HG03139 (cell line): Measurements from ENCODE around the gene YARS1.

Source experiments
- ATAC-seq: cut with Tn5 transposase; IDR thresholded peaks from one replicate; pipeline ENCODE4 v1.9.1; 2021; ENCODE audit not compliant: unreplicated experiment

YARS1 gene

DNA sequence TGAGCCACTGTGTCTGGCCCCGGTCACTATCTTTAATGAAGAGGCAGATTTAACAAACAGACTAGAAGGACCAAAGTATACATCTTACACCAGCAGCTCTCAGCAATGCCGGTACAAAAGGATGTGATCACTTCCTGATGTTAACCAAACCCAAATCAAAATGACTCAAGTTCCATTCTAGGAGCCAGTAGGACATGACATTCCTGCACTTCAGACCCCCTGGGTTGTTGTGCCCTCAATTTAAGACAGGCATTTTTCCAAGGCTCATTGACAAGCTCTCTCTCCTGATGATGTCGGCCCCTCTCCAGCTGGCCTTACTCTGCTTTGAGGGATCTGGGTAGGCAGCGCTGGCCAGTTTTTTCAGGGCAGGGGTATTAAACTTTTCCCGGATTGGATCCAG lies 35.1 kb downstream of the YARS1 start:
- no peak for ATAC-seq

DNA sequence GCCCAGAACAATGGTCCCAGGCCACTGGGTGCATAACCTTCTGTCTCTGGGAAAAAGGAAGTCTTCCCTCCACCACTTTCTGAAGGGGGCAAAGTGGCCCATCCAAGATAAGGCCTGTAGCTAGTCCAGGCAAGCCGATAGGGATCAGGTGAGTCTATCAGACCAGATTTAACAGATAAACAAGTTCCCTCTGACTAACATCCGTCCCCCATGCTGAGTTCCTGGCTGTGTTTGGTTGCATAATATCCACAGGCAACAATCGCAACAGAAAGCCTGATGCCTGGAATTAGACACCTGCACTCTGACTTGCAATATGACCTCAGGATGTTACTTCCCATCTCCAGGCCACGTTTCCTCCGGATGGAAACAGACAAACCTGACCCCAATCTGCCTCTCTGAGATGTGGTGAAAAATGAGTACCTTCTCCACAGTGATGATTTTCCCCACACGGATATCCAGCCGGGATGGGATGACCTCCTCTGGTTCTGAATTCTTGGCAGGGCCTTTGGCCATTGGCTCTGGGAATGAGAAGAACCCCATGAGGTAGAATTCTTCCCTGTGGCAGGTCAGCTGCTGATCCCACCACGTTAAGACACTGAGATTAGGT lies 36.4 kb downstream of the YARS1 start:
- ATAC-seq = no peak

DNA sequence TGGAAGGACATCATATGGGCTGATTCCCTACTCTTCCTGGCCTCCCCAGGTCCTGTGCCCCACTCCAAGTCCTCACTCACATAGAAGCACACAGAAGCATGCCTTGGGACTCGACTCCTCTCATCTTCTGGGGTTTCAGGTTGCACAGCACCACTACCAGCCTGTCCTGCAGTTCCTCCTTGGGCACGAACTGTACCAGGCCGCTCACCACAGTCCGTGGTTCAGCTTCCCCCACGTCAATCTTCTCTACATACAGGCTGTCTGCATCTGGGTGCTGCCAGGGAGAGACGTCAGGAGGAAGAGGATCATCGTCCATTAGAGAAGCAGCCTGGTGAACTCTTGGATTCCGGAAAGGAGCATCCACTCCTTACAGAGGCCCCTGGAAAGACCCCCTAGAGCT lies 37.2 kb downstream of the YARS1 start:
- no peak for ATAC-seq

DNA sequence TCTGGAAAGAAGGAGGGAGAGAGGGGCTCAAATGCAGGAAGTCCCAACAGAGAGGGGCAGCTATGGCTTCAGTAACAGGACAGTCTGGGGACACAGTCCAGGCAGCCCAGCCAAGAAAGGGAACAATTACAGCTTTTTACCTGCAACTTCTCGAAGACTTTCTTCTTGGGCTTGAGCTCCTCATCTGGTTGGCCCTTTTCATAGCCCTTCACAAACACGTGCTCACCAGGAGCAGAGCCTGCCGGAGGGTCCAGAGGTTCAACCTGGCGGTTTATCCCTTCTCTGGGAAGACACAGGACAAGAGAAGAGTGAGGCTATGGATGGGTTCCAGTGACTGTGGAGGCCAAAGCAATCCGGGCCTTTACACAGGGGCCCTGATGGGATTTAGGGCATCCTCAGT lies 37.9 kb downstream of the YARS1 start:
- ATAC-seq = no peak

DNA sequence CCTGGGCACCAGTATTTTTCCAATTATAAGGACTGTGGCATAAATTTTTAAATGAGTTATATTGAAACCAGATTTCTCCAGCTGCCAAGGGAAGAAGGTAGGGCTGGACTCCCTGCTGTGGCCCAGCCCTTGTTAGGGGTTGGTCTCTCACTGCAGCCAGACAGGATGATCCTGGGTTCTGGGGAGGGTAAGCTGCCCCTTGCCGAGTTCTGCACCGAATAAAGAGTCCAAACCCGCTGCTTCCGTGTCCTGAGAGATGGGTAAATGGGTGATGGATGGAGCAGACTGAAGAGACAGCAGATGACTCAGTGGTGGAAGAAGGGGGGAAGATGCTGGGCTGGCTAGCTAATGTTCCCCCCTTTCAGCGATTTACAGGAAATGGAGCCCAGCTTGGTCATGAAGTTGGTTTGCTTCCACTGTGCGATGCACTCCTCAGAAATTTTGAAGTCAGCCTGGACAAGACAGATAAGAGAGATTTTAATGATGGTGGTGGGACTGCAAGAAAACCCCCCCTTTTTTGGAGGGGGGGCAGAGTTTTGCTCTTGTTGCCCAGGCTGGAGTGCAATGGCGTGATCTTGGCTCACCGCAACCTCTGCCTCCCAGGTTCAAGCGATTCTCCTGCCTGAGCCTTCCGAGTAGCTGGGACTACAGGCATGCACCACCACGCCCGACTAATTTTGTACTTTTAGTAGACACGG lies 41.4 kb downstream of the YARS1 start:
- no peak for ATAC-seq

DNA sequence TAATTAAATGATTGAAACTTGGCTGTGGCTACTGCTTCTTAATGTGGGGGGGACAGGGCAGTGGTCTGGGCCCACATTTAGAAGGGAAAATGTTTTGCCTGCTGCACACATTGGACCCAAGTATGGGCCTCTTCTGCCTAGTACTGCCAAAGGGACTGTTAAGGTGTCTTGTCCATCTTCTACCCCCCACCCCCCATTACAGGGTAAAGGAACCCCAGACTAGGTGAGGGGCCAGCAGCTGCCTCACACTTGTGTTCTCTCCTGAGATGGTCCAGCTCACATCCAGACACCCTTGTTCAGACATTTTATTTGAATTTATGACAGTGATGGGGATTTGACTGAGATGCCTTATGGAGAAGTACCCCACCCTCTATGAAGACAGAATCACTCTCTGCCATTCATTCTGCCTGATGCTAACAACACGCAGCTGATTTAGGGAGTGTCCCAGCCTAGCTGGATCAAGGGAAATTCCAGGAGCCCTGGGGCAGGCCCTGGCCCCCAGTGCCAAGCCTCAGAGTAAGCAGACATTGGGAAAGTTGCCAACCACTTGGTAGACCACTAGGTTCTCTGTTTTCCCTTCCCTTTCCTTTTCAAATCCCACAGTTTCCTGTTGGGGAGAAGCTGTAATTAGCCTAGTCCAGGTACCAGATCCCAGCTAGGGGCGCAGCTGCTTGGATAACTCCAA lies 42.1 kb downstream of the YARS1 start:
- no peak for ATAC-seq

DNA sequence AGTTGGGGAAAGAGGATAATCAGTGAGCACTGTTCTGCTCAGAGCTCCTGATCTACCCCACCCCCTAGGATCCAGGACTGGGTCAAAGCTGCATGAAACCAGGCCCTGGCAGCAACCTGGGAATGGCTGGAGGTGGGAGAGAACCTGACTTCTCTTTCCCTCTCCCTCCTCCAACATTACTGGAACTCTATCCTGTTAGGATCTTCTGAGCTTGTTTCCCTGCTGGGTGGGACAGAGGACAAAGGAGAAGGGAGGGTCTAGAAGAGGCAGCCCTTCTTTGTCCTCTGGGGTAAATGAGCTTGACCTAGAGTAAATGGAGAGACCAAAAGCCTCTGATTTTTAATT lies 42.7 kb downstream of the YARS1 start:
- no peak for ATAC-seq

DNA sequence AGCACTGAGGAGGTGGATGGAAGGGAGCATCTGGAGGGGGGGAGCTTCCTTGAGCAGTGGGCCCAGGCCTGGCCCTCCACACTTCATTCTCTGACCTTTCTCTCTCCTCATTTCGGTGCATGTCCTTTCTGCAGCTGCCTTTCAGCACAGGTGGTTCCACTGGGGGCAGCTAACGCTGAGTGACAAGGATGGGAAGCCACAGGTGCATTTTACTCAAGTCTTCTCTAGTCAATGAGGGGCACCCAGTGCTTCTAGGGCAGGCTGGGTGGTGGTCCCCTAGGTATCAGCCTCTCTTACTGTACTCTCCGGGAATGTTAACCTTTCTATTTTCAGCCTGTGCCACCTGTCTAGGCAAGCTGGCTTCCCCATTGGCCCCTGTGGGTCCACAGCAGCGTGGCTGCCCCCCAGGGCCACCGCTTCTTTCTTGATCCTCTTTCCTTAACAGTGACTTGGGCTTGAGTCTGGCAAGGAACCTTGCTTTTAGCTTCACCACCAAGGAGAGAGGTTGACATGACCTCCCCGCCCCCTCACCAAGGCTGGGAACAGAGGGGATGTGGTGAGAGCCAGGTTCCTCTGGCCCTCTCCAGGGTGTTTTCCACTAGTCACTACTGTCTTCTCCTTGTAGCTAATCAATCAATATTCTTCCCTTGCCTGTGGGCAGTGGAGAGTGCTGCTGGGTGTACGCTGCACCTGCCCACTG lies 43.2 kb downstream of the YARS1 start:
- ATAC-seq = no peak

DNA sequence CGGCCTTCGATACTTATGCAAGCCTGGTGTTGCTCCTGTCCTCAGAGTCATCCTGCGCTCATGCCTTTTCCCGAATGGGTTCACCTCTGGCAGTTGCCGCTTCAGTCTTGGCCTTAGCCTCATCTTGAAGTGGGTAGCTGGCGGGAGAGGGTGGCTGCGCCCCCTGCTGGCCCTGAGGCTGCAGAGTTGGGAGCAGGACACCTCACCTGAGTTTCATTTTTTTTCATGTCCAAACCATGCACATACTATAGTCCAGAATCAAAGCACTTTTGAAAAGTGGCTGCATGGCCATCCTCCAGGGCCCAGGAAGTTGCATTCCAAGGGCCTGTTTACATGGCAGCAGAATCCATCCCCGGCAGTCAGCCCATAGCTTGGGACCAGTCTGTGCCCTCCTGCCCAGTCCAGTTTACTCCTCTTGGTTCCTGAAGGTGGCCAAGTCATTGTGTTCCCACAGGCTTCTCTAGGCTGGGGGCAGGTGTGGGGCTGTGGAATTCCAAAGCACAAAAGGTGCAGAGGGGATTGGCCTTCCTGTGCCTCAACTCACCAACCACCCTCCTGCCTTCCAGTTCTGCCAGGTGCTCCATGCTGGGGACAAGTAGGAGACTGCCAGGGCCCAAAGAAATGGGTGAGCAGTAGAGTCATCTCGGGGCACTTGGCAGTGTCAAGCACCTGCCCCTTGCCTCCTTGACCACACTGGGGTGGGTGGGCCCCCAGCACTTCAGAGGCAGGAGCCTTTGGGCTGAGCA lies 44.0 kb downstream of the YARS1 start:
- no peak for ATAC-seq

DNA sequence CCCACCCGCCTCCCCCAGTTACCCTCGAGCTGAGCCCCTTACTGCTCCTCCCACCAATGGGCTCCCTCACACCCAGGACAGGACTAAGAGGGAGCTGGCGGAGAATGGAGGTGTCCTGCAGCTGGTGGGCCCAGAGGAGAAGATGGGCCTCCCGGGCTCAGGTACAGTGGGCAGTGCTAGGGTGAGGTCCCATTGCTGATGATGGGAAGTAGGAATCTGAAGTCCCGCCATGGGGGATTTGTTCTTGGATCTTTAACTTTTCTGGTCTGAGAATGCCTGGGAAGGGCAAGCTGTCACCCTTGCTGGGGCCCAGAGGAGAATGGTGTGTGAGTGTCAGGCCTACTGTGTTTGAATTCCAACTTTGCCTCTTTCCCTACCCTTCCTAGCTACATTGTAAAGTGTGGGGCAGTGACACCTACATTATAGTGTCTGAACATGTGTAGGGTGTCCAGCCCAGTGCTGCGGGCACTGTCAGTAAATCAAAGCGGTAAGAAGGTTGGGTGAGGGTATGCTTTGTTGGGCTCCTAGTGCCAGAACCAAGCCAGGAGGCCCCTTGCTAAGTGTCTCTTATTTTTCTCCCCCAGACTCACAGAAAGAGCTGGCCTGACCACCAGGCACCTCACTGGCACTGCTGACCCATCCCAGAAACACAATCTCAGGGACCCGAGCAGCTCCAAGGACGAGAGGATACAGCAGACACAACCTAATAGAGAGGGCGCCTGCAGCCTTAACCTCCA lies 44.7 kb downstream of the YARS1 start:
- ATAC-seq = no peak

DNA sequence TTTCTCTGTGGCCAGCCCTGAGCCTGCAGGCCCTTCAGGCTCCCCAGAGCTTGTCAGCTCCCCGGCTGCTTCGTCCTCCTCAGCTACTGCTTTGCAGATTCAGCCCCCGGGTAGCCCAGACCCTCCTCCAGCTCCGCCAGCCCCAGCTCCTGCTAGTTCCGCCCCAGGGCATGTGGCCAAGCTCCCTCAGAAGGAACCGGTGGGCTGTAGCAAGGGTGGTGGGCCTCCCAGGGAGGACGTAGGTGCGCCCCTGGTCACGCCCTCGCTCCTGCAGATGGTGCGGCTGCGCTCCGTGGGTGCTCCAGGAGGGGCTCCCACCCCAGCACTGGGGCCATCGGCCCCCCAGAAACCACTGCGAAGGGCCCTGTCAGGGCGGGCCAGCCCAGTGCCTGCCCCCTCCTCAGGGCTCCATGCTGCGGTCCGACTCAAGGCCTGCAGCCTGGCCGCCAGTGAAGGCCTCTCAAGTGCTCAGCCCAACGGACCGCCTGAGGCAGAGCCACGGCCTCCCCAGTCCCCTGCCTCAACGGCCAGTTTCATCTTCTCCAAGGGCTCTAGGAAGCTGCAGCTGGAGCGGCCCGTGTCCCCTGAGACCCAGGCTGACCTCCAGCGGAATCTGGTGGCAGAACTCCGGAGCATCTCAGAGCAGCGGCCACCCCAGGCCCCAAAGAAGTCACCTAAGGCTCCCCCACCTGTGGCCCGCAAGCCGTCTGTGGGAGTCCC lies 45.4 kb downstream of the YARS1 start:
- ATAC-seq = no peak

DNA sequence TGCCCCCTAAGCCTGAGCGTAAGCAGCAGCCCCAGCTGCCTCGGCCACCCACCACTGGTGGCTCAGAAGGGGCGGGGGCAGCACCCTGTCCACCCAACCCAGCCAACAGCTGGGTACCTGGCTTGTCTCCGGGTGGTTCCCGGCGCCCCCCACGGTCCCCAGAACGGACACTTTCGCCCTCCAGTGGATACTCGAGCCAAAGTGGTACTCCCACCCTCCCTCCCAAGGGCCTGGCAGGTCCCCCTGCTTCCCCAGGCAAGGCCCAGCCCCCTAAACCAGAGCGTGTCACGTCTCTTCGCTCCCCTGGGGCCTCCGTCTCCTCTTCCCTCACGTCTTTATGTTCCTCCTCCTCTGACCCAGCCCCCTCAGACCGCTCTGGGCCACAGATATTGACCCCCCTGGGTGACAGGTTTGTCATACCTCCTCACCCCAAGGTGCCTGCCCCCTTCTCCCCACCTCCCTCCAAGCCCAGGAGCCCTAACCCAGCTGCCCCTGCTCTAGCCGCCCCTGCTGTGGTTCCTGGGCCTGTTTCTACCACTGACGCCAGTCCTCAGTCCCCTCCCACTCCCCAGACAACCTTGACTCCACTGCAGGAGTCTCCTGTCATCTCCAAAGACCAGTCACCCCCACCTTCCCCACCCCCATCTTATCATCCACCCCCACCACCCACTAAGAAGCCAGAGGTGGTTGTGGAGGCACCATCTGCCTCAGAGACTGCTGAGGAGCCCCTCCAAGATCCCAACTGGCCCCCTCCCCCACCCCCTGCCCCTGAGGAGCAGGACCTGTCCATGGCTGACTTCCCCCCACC lies 46.2 kb downstream of the YARS1 start:
- no peak for ATAC-seq

DNA sequence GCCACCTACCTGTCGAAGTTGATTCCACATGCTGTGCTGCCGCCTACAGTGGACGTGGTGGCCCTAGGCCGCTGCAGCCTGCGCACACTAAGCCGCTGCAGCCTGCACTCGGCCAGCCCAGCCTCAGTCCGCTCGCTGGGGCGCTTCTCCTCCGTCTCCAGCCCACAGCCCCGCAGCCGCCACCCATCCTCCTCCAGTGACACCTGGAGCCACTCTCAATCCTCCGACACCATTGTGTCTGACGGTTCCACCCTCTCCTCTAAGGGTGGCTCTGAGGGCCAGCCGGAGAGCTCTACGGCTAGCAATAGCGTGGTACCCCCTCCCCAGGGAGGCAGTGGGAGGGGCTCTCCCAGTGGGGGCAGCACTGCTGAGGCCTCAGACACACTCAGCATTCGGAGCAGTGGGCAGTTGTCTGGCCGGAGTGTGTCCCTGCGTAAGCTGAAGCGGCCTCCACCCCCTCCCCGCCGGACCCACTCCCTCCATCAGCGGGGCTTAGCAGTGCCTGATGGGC lies 46.9 kb downstream of the YARS1 start:
- ATAC-seq = no peak

DNA sequence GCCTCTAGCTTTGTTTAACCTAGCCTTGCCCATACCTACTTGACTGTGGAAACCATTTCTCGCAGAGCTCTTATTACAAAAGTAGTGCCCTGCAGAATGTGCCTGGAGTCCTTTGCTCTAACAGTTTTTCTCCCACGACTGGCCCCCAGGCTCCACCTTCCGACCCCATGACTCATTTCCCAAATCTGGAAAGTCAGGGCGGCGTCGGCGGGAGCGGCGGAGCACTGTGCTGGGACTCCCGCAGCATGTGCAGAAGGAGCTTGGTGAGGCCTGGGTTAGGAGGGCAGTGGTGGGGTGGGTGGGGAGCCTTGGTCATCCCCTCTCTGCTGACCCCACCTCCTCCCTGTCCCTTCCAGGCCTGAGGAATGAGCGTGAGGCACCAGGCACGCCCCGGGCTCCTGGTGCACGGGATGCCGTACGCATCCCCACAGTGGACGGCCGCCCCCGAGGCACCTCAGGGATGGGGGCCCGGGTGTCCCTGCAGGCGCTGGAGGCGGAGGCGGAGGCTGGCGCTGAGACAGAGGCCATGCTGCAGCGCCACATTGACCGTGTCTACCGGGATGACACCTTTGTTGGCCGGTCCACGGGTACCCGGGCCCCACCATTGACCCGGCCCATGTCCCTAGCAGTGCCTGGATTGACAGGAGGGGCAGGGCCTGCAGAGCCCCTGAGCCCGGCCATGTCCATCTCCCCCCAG lies 47.5 kb downstream of the YARS1 start:
- no peak for ATAC-seq

DNA sequence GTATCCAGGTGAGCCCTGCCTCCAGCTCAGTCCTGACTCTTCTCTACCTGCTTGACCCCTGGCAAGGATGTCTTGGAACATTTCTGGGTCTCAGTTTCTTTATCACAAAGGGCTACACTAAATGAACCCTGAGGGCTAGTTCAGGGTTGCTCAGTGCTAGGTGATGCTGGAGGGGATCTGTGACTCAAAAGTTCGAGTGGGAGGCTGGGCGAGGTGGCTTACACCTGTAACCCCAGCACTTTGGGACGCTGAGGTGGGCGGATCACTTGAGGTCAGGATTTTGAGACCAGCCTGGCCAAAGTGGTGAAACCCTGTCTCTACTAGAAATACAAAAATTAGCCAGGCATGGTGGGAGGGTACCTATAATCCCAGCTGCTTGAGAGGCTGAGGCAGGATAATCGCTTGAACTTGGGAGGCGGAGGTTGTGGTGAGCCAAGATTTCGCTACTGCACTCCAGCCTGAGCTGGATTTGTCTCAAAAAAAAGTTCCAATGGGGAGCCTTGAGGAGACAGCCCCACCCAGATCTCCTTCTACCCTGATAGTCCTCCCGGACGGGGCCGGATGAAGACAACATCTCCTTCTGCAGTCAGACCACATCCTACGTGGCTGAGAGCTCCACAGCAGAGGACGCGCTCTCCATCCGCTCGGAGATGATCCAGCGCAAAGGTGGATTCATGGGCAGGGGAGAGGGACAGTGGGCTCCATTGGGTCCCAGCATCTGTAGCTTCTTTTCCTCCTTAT lies 48.9 kb downstream of the YARS1 start:
- no peak for ATAC-seq

DNA sequence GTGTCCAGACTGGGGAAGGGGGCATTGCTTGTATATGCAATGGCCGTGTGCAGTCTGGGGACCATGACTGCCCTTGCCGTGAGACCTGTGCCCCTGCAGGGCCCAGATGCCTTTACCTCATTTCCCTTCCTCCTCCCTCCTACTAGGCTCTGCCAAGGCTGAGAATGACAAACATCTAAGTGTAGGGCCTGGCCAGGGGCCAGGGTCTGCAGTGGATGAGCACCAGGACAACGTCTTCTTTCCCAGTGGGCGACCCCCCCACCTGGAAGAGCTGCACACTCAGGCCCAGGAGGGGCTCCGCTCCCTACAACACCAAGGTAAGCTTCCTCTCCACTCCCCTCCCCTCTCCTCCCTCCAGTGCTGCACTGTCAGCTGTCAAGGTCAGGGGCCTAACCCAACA lies 49.5 kb downstream of the YARS1 start:
- ATAC-seq = no peak

DNA sequence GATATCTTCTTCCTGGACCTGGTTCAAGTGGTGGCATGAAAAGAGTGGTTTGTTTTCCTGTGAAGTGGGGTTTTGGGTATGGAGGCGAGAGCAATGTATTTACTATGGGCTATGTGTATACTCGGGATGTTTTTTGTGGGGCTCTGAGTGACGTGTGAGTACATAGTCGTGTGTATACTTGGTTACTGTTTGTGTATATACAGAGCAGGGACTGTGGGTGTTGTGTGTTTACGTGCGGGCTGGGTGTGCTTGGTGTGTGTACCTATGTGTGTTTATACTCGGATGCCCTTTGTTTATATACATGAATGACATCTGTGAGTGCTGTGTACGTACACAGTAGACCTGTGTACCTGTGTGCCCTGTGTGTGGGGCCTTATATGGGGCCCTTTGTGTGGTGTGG lies 50.0 kb downstream of the YARS1 start:
- ATAC-seq = no peak
